Activated CD8-positive, alpha-beta memory T cell treated with anti-CD3 and anti-CD28 coated beads for 48 hours (primary cell): ENCODE results near the gene RAB5IF.
"Not testable (repeated sequence)": the region's sequence is repeated elsewhere in the genome, so short reads cannot be mapped to it uniquely, and the experiment has no call there.

Source experiments
- DNase-seq, 3 experiments: peaks; one replicate each; pipeline ENCODE4 v3.0.0-alpha.2; 2020; ENCODE audit warnings: low read depth in 2 of 3, low spot score in 2 of 3

Gene RAB5IF

GRCh38 chr20:36628076-36628475 is 22.5 kb downstream of the RAB5IF start:
- no peak for DNase-seq

- no peak for DNase-seq
Observed at GRCh38 chr20:36629719-36630681, 24.4 kb downstream of the RAB5IF start.

- no peak for DNase-seq
Observed at GRCh38 chr20:36631646-36632045, 26.1 kb downstream of the RAB5IF start.

- DNase-seq: no peak
Observed at GRCh38 chr20:36632147-36632486, 26.5 kb downstream of the RAB5IF start.

GRCh38 chr20:36632487-36633284 is 27.1 kb downstream of the RAB5IF start:
- DNase-seq: no peak

GRCh38 chr20:36633285-36633772 is 27.8 kb downstream of the RAB5IF start:
- DNase-seq: no peak

- no peak for DNase-seq
Observed at GRCh38 chr20:36634342-36634741, 28.8 kb downstream of the RAB5IF start.

- DNase-seq: not testable (repeated sequence)
Observed at GRCh38 chr20:36638876-36639400, 33.4 kb downstream of the RAB5IF start.

GRCh38 chr20:36641506-36641843 is 35.9 kb downstream of the RAB5IF start:
- DNase-seq: no peak

- DNase-seq: no peak
Observed at GRCh38 chr20:36642136-36642535, 36.6 kb downstream of the RAB5IF start.

- DNase-seq: peak in 2 of 3 experiments; percentile 25 to 60
Observed at GRCh38 chr20:36644032-36644705, 38.6 kb downstream of the RAB5IF start.

- DNase-seq: no peak
Observed at GRCh38 chr20:36644706-36645095, 39.1 kb downstream of the RAB5IF start.

- no peak for DNase-seq
Observed at GRCh38 chr20:36645353-36645752, 39.8 kb downstream of the RAB5IF start.

- peak in 2 of 3 experiments; percentile 27 to 44 for DNase-seq
Observed at GRCh38 chr20:36645998-36646397, 40.4 kb downstream of the RAB5IF start, which contains the start of gene SLA2. SLA2 (minus strand) TSS chr20:36646196; CDS start chr20:36641335, 4,861 bp downstream.

- DNase-seq: no peak
Observed at GRCh38 chr20:36646678-36647077, 41.1 kb downstream of the RAB5IF start.

GRCh38 chr20:36647196-36648121 is 41.9 kb downstream of the RAB5IF start:
- no peak for DNase-seq

GRCh38 chr20:36653456-36653855 is 47.9 kb downstream of the RAB5IF start:
- no peak for DNase-seq

GRCh38 chr20:36654506-36654905 is 48.9 kb downstream of the RAB5IF start:
- no peak for DNase-seq

GRCh38 chr20:36655004-36655403 is 49.4 kb downstream of the RAB5IF start:
- no peak for DNase-seq

GRCh38 chr20:36656733-36657132 is 51.2 kb downstream of the RAB5IF start:
- DNase-seq: no peak
